Gastroesophageal sphincter (tissue), 3 donors: ENCODE data around the gene AFAP1.

Source experiments
- CTCF ChIP-seq, 4 experiments: fragments of 200-600 bp in 2 of 4; fragments of 450-650 bp in 2 of 4; sonication (generic) in 1 of 4; IDR thresholded peaks; one replicate each; pipeline ENCODE4 v1.5.1; 2017 to 2019; ENCODE audit warnings: antibody characterized with exemption in 4 of 4, mild to moderate bottlenecking in 2 of 4, moderate library complexity in 2 of 4
- EP300 ChIP-seq: sonication (generic); formaldehyde crosslinking; IDR thresholded peaks from one replicate; pipeline ENCODE4 v1.6.1; 2017; ENCODE audit warnings: antibody characterized with exemption, mild to moderate bottlenecking
- POLR2A ChIP-seq, 2 donors: fragments of 450-650 bp; IDR thresholded peaks; one replicate each; pipeline ENCODE4 v1.6.1; 2017; ENCODE audit warnings: antibody characterized with exemption in 2 of 2, mild to moderate bottlenecking in 2 of 2, moderate library complexity in 1 of 2

DNA sequence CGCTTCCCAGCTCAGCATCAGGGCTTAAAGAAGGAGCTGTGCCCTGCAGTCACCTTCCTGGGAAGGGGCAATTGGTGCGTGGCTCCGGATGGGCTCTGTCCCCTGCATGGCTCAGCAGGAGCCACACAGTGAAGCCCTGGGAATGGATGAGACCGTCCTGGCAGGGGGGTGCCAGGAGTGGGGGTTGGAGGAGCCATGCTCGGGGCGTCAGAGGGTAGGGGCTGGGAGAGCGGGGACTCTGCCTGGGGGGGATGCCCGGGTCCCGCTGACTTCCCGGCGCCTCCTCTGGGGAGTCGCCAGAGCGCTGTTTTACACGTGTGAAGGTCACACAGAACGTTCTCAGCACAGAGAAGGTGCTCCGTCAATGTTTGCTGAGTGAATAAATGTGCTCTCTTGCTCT, 184.1 kb downstream of the AFAP1 start:
- TF ChIP-seq CTCF (IDR thresholded peaks at IDR 0.05), result no peak
- TF ChIP-seq EP300, result no peak
- TF ChIP-seq POLR2A (IDR thresholded peaks at IDR 0.05), result no peak
